SW480 (cell line): ENCODE data around the gene PDX1.
A peak's percentile ranks its signal among the peaks of the same experiment; 100 is the strongest.

ENCODE experiments used
- DNase-seq: peaks from one replicate; pipeline ENCODE4 v3.0.0-alpha.2; 2016; ENCODE audit warnings: low spot score

Gene PDX1

DNA sequence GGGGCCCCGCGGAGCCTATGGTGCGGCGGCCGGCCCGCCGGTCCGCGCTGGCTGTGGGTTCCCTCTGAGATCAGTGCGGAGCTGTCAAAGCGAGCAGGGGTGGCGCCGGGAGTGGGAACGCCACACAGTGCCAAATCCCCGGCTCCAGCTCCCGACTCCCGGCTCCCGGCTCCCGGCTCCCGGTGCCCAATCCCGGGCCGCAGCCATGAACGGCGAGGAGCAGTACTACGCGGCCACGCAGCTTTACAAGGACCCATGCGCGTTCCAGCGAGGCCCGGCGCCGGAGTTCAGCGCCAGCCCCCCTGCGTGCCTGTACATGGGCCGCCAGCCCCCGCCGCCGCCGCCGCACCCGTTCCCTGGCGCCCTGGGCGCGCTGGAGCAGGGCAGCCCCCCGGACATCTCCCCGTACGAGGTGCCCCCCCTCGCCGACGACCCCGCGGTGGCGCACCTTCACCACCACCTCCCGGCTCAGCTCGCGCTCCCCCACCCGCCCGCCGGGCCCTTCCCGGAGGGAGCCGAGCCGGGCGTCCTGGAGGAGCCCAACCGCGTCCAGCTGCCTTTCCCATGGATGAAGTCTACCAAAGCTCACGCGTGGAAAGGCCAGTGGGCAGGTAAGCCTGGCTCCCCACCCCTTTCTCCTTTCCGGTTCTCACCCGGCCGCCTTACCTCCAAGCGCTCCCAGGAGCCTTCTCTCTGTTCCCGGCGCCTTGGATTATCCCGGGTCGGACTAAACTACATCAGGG lies at the start of gene PDX1:
Gene PDX1, plus strand, starts transcription at position 67 of the 743 bp plus-strand sequence. Its CDS starts 139 bp downstream, at position 206.
- peak; percentile 84 for DNase-seq

DNA sequence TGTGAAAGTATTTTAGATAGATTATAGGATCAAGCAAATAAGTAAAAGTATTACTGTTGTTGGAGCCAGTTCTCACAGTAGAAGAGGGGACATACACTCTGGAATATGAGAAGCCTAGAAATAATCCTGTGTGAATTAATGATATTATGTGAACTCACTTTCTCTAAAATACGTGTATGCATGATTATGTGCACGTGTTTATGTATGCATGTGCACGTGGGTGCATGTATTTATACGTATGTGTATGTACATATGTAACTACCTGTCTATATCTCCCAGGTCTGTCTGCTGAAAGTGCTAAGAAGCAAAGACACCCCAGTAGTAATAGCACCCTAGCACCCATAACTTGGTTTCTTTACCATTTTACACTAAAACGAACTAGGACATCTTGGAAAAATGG lies 41.5 kb upstream of the PDX1 start:
- DNase-seq = no peak

DNA sequence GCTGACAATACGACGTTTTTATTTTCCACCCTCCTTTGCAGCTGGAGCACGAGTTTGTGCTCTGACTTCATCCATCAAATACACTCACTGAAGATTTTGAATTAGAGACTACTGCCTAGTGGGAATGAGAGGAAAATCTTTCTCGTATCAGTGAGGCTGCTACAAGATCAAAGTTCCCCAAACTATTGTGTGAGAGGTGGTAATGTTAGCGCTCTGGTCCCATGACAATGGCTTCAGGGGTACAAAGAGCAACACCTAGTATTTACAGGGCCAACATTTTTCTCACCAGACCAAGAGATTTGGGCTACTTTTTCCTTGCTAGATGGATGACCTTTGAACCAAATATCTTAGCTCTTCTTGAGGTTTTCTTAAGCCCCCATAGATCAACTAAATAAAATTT lies 30.3 kb upstream of the PDX1 start:
- DNase-seq = no peak

DNA sequence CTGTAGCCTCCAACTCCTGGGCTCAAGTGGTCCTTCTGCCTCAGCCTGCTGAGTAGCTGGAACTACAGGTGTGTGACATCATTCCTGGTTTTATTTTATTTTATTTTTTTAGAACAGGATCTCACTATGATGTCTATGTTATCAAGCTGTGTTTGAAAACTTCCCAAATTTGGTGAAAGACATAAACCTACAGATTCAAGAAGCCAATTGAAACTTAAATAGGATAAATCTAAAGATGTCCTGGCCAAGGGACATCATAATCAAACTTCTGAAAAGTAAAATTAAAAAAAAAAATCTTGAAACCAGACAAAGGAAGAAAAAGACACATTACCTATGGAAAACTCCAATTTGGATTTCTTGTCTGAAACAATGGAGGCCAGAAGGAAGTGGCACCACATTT lies 23.1 kb upstream of the PDX1 start:
- no peak for DNase-seq

GRCh38 chr13:27904719-27905118 lies 15.1 kb upstream of the PDX1 start:
- DNase-seq = no peak

DNA sequence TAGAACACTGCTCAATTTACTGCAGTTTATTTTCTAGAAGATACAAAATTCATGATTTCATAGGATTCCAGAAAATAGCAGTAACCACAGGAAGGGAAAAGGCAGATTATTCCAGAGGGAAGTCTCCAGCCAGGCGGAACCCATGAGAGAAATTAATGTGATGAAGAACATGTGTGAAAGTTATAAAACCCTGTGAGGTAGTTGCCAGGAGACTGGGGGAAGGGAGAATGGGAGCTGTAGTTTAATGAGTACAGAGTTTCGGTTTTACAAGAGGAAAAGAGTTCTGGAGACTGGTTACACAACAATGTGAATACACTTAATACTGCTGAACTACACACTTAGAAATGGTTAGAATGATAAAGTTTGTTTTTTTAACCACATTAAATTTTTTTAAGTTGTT lies 14.2 kb upstream of the PDX1 start:
- DNase-seq = no peak

DNA sequence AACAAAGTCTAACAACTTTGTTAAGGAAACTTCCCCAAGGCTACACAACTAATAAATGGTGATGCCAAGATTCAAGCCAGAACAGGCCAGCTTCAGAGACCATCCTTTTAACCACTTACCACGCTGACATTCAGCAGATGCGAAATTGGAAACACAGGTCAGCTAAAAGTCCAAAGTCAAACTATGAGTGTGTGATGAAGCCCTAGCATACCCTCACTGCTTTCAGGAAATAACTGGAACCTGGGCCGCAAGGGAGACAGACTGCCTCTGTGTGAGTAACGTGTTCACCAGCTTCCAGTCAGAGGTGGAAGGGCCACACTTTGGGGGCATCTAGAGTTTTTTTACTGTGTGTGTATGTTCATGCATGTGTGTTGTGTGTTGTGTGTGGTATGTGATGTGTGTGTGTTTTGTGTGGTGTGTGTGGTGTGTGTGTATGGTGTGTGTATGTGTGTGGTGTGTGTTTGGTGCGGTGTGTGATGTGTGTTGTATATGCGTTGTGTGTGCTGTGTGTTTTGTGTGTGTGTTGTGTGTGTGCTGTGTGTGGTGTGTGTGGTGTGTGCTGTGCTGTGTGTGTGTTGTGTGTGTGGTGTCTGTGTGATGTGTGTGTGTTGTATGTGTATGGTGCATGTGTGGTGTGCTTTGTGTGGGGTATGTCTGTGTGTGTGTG lies 12.5 kb upstream of the PDX1 start:
- no peak for DNase-seq

- DNase-seq = no peak
Measured at GRCh38 chr13:27909378-27909777, 10.4 kb upstream of the PDX1 start.

GRCh38 chr13:27911521-27911920 lies 8.3 kb upstream of the PDX1 start:
- no peak for DNase-seq

DNA sequence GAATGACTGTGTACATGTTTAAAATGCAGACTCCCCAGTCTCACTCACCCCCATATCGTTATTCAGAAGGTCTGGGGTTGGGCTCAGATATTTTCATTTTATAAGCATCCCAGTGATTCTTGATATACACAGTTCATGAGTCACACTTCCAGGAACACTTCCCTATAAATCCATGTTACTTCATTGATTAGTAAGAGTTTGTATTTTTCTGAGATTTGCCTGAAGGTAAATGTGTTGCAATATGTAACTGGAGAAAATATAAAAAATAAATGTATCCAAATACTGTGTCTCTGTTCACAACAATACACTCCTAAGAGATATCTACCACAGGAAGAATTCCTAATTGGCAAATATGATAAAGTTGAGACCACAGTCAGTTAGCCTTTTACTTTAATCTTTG lies 6.6 kb upstream of the PDX1 start:
- no peak for DNase-seq

- peak; percentile 62 for DNase-seq
Measured at GRCh38 chr13:27915301-27916207, 4.2 kb upstream of the PDX1 start.

DNA sequence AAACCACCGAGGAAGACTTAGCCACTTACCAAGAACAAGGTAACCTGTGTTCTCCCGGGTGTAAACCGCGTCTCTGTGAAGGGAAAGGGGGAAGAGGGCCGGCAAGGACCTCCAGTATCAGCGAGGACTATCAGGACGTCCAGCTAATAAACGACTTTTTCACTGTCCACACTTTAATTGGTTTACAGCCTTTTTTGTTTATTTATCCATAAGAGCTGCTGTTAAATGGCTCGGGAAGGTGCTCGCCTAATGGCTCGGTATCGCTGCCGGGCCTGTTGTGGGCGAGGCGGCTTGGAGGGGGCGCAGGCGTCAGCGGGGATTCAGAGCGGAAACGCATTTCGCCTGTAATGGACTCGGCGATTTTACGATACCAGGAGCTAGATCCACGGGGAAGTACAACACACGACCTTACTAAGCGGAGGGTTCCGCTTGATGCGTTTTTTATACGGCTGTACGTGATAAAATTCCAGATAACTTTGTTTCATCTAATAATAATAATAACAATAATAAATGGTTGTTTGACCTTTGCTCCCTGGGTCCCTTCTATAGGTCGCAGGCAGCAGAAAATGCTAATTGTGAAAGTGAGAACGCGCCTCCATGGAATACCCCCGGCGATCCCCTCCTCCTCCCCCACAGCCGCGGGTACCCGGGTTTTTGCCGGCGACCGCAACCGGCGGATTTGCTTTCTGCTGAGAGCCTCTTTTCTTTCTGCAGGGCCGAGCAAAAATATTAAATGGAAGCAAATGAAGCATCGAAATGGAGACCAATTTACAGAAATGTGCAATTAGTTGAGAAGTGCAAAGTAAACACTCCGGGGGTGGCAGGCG lies 2.5 kb upstream of the PDX1 start:
- peak; percentile 69 for DNase-seq

- DNase-seq = peak; percentile 29
Measured at GRCh38 chr13:27918041-27918917, 1.5 kb upstream of the PDX1 start.

DNA sequence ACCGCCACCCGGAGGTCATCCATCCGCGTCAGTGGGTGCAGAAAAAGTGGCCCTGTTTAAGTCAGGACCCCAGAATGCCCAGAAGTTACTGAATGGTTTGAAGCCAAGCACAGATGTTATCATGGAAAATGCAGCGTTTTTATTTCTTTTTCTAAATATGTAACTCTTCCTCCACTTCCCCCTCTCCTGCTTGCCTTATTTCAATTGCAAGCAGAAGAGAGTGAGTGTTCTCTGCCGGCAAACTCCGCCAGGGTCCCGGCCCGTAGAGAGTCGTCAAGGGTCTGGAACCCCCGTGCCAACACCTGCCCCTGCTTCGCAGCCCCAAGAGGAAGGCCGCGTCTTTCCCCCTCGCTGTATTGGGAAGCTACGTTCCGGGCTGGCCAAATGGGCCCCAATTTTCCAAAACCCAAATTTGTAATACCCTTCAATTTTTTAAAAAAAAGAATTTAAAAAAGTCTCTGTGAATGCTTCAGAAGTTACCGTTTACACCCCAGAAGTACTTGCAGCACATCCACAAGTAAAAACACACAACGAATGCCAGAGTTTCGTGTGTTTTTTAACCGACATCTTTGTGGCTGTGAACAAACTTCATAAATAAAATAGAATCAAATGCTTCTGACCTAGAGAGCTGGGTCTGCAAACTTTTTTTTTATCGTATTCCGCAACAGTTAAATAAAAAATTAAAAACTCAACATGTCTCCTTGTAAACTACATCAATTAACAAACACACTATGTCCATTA lies 712 bp upstream of the PDX1 start:
- DNase-seq = no peak

DNA sequence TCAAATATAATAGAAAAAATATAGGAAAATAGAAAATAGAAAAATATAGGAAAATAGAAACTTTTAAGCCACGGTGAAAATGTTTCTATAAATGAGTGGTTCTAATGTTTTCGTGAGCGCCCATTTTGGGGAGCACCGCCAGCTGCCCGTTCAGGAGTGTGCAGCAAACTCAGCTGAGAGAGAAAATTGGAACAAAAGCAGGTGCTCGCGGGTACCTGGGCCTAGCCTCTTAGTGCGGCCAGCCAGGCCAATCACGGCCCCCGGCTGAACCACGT lies 204 bp upstream of the PDX1 start:
- DNase-seq = no peak

DNA sequence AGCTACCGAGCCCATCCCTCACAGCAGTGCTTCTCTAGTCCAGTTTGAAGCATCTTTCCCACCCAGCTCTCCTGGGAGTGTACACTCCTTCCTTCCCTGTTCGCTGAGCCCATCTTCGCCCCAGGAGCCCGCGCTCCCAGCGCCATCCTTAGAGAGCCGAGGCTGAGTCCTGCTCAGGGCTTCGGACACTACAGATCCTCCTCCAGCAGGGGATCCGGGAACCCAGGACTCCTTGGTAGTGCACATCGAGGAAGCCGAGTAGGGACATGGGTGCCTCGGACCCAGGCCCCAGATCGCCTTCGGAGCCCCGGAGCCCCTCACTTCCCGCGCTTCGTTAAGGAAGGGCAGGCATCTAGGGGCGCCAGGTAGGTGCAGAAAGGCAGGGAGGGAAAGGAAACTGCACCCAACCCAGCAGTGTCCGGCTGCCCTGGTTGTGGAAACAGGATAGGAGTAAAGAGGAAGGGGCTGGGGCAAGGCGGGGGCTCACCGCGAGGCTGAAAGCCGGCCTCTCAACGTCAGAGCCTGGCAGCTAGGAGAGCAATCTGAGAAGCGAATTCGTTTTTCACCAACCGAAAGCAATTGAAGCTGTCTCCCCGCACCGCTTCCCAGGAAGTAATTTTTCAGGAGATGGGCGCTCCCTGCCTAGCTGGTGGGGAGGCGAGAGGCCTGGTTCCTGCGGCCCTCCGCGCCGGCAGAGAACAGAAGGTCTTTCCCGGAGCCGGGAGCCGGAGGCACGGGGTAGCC lies 1.0 kb downstream of the PDX1 start:
- peak; percentile 47 for DNase-seq

- no peak for DNase-seq
Measured at GRCh38 chr13:27921421-27921960, 1.7 kb downstream of the PDX1 start.

DNA sequence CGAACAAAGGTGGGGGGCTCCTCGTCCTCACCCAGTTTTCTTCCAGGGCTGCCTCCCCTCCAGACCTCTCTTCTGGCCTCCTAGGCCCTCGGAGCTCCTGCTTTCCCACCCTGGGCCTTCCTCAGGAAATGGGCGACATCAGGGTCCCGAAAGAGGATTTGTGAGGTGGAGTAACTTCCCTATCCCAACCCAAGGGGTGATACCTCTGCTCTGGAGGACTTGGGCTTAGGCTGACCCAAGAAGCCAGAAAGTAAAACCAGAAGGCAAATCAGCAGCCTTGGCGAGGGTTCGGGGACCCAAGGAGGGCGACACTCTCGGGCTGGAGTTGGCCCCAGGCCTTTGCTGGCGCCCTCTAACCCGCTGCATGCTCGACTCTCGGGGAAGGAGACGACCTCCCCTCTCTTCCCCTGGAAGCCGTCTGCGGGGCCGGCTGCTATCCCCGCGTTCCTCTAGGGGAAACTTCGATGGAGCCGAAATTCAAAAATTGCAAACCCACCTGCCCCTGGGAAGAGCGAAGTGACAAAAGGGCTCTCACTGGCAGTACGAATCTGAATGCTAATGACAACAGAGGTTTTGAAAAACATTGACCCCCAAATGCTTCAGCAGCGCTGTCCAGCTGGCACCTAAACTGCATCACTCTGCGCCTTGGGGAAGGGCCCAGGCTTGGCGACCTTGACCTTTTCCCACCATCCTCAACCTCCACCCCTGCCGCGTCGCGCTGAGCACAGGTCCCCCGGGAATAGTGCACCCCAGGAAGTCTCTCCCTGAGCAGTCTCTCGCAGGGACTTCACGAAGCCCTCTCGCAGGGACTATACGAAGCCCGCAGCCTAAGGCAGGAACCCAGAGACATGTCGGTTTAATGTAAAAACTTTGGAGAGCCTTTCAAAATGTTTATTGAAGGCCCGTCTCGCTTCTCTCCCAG lies 2.4 kb downstream of the PDX1 start:
- no peak for DNase-seq
